GM12878 (cell line): ENCODE results near the gene STEAP2. TPM values are rescaled to one million over a fixed set of nuclear protein-coding genes. Genes with fewer than 3 reads are reported as not detected.
A peak's percentile ranks its signal among the peaks of the same experiment; 100 is the strongest.

Experiments used
- ASH2L ChIP-seq: fragments of 300-600, 200-600 bp; sonication (generic); IDR thresholded peaks from 2 replicates; pipeline ENCODE4 v1.6.1; 2017; ENCODE audit warnings: low read depth, mild to moderate bottlenecking, borderline replicate concordance
- ATF7 ChIP-seq: fragments of 450-650 bp; IDR thresholded peaks from 2 replicates; pipeline ENCODE4 v1.6.1; 2016; ENCODE audit warnings: low read depth, mild to moderate bottlenecking
- BMI1 ChIP-seq: fragments of 450-650 bp; IDR thresholded peaks from 2 replicates; pipeline ENCODE4 v1.6.1; 2016; ENCODE audit warnings: mild to moderate bottlenecking, moderate library complexity, borderline replicate concordance
- CBX3 ChIP-seq: fragments of 200-600 bp; sonication (generic); IDR thresholded peaks from 2 replicates; pipeline ENCODE4 v1.6.1; 2016; ENCODE audit warnings: low read depth, borderline replicate concordance
- CEBPB ChIP-seq, 2 experiments: fragments of 150-350 bp in 1 of 2; IDR thresholded peaks; 2 replicates each; pipeline ENCODE4 v1.6.1; 2012 to 2014; ENCODE audit warnings: low read depth in 2 of 2, low read length in 2 of 2, borderline replicate concordance in 1 of 2, inconsistent platforms in 1 of 2
- CREM ChIP-seq: IDR thresholded peaks from 2 replicates; pipeline ENCODE4 v1.6.1; 2014; ENCODE audit warnings: antibody characterized with exemption, low read depth
- EGR1 ChIP-seq, 2 experiments: IDR thresholded peaks; 1 replicate in 1 of 2; 2 replicates in 1 of 2; pipeline ENCODE4 v1.6.1; 2011 to 2012; ENCODE audit warnings: low read depth in 2 of 2, low read length in 2 of 2, borderline replicate concordance in 1 of 2, mild to moderate bottlenecking in 1 of 2, moderate library complexity in 1 of 2
- EZH2 ChIP-seq: IDR thresholded peaks from 2 replicates; pipeline ENCODE4 v1.6.1; 2012; ENCODE audit warnings: low read depth, mild to moderate bottlenecking, control low read depth, inconsistent platforms, low read length, borderline replicate concordance; ENCODE audit not compliant: control insufficient read depth
- GABPA ChIP-seq: IDR thresholded peaks from 2 replicates; pipeline ENCODE4 v1.6.1; 2014; ENCODE audit warnings: antibody characterized with exemption, low read depth, mild to moderate bottlenecking, inconsistent platforms
- HDAC6 ChIP-seq: fragments of 200-600 bp; sonication (generic); IDR thresholded peaks from one replicate; pipeline ENCODE4 v1.8.0; 2017; ENCODE audit warnings: antibody characterized with exemption; ENCODE audit not compliant: unreplicated experiment
- HDGF ChIP-seq: fragments of 450-650 bp; IDR thresholded peaks from 2 replicates; pipeline ENCODE4 v1.6.1; 2016; ENCODE audit warnings: antibody characterized with exemption
- IKZF2 ChIP-seq, 2 experiments: fragments of 450-650 bp; IDR thresholded peaks; 2 replicates each; pipeline ENCODE4 v1.6.1; 2017; ENCODE audit warnings: mild to moderate bottlenecking in 2 of 2, moderate library complexity in 2 of 2
- MEF2B ChIP-seq: fragments of 450-650 bp; IDR thresholded peaks from 2 replicates; pipeline ENCODE4 v1.6.1; 2018; ENCODE audit warnings: mild to moderate bottlenecking, moderate library complexity; ENCODE audit not compliant: partially characterized antibody, poor library complexity, severe bottlenecking
- MXI1 ChIP-seq: fragments of 150-350 bp; IDR thresholded peaks from 2 replicates; pipeline ENCODE4 v1.6.1; 2011; ENCODE audit warnings: low read depth, mild to moderate bottlenecking, inconsistent platforms, low read length, improper control_type of control experiment
- NFIC ChIP-seq: IDR thresholded peaks from 2 replicates; pipeline ENCODE4 v1.6.1; 2012; ENCODE audit warnings: low read depth, mild to moderate bottlenecking, inconsistent platforms, low read length, moderate library complexity
- NR2C1 ChIP-seq: fragments of 450-650 bp; IDR thresholded peaks from 2 replicates; pipeline ENCODE4 v1.6.1; 2017; ENCODE audit warnings: antibody characterized with exemption, mild to moderate bottlenecking, moderate library complexity
- NR2C2 ChIP-seq: IDR thresholded peaks from 2 replicates; pipeline ENCODE4 v1.6.1; 2011; ENCODE audit warnings: borderline replicate concordance, low read depth; ENCODE audit not compliant: control insufficient read depth, insufficient read length
- NRF1 ChIP-seq: conservative IDR thresholded peaks from 2 replicates; pipeline ENCODE4 v1.6.1; 2011; ENCODE audit warnings: mild to moderate bottlenecking, low read depth, low read length, improper control_type of control experiment
- PML ChIP-seq: IDR thresholded peaks from 2 replicates; pipeline ENCODE4 v1.6.1; 2012; ENCODE audit warnings: low read length, inconsistent platforms
- POLR2AphosphoS2 ChIP-seq: IDR thresholded peaks from 2 replicates; pipeline ENCODE4 v1.6.1; 2011; ENCODE audit warnings: low read depth, mild to moderate bottlenecking, low read length, improper control_type of control experiment, moderate library complexity
- RBBP5 ChIP-seq: fragments of 200-600 bp; sonication (generic); conservative IDR thresholded peaks from 2 replicates; pipeline ENCODE4 v1.6.1; 2016
- RFX5 ChIP-seq: IDR thresholded peaks from 2 replicates; pipeline ENCODE4 v1.6.1; 2011; ENCODE audit warnings: low read depth, low read length, improper control_type of control experiment
- SIN3A ChIP-seq: IDR thresholded peaks from 2 replicates; pipeline ENCODE4 v1.6.1; 2012; ENCODE audit warnings: low read depth, low read length, improper control_type of control experiment
- SRF ChIP-seq, 2 experiments: IDR thresholded peaks; 2 replicates each; pipeline ENCODE4 v1.6.1; 2011; ENCODE audit warnings: low read depth in 2 of 2, low read length in 2 of 2, mild to moderate bottlenecking in 1 of 2, moderate library complexity in 1 of 2
- STAT1 ChIP-seq: fragments of 450-650 bp; conservative IDR thresholded peaks from 2 replicates; pipeline ENCODE4 v1.6.1; 2014; ENCODE audit warnings: antibody characterized with exemption, mild to moderate bottlenecking
- STAT3 ChIP-seq: IDR thresholded peaks from 2 replicates; pipeline ENCODE4 v1.6.1; 2011; ENCODE audit warnings: low read depth, low read length, improper control_type of control experiment
- TCF3 ChIP-seq: IDR thresholded peaks from 2 replicates; pipeline ENCODE4 v1.6.1; 2012; ENCODE audit warnings: low read depth, mild to moderate bottlenecking, low read length, borderline replicate concordance; ENCODE audit not compliant: insufficient read depth
- ZNF207 ChIP-seq: fragments of 450-650 bp; IDR thresholded peaks from 2 replicates; pipeline ENCODE4 v1.6.1; 2014; ENCODE audit warnings: antibody characterized with exemption, mild to moderate bottlenecking, borderline replicate concordance
- polyA plus RNA-seq, 11 experiments: library from polyadenylated mRNA; depleted of rRNA in 4 of 11; unstranded in 6 of 11; stranded (reverse) in 5 of 11; fragments of >200 nt; fragmentation: Nextera tagmentation in 4 of 11; fragmentation: Illumina TruSeq in 1 of 11; extraction: Ambion mirVana in 4 of 11; extraction: Trizol in 1 of 11; gene quantifications; 1 replicate in 1 of 11; 2 replicates in 10 of 11; pipeline versions ENCODE4 v1.2.1 to v1.2.3, GENCODE V29; 2011 to 2016; ENCODE audit warnings: inconsistent platforms in 2 of 11, missing spikeins in 2 of 11, low read depth in 1 of 11
- total RNA-seq, 4 experiments: library from RNA; depleted of rRNA in 3 of 4; stranded (reverse); fragments of >200 nt in 3 of 4; fragmentation: Illumina TruSeq in 1 of 4; extraction: Trizol in 1 of 4; gene quantifications; 2 replicates each; pipeline versions ENCODE4 v1.2.1 to v1.2.3, GENCODE V29; 2013 to 2021
- TF ChIP-seq, protein P1 (sequence below): fragments of 450-650 bp; IDR thresholded peaks from 2 replicates; pipeline ENCODE4 v1.6.1; 2018; ENCODE audit warnings: mild to moderate bottlenecking, low read depth, moderate library complexity; ENCODE audit not compliant: partially characterized antibody
- TF ChIP-seq, protein P2 (sequence below): fragments of 450-650 bp; IDR thresholded peaks from 2 replicates; pipeline ENCODE4 v1.6.1; 2014; ENCODE audit warnings: mild to moderate bottlenecking

STEAP2 gene
- total and polyA plus RNA-seq, 10 of the 15 experiments (the other 5 are each of a cell fraction or from before 2014, with no cell fraction given) = 0.64 to 17.6 (median 1.8) TPM

DNA sequence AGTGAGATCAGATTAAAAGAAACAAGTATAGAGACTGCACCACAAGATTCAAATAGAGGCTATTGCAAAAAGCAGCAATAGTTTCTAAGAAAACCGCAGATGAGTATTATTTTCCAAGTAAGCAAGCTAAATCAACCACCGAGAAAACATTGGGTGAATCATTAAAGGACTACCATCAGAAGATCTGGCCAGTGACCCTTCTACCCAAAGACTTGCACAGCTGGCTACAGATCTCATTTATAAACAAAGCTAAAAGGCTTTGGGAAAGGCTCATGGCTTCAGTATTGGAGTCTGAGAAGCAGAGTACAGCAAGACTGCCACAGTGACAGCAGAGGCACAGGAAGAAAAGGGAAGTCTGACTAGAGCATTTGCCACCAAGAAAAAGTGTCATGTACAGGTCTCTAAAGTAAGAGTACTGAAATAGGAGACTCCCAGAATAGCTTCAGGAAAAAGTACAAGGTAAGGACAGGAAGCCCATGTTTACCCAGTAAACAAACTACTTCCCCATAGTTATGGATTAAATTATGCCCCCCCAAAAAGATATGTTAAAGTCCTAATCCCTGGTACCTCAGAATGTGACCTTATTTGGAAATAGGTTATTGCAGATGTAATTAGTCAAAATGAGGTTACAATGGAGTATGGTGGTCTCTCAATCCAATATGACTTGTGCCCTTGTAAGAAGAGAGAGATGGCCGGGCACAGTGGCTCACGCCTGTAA is 38.3 kb upstream of the STEAP2 start (continued):
- TF ChIP-seq NR2C1 (no peak), IKZF2 (IDR thresholded peaks at IDR 0.05) (peak; percentile 81 to 82; a peak in 3 of 4 replicates), POLR2AphosphoS2 (no peak), STAT1 (no peak), HDGF (no peak), EZH2 (no peak), MEF2B (peak; percentile 29), CEBPB (IDR thresholded peaks at IDR 0.05; ENCODE audit: borderline replicate concordance in 1 of 2, low read depth in 2 of 2, low read length in 2 of 2) (no peak), CBX3 (no peak), STAT3 (no peak), ZNF207 (no peak), EGR1 (IDR thresholded peaks at IDR 0.05; ENCODE audit: borderline replicate concordance in 1 of 2, low read depth in 2 of 2, low read length in 2 of 2) (no peak), NRF1 (no peak), ASH2L (no peak), TCF3 (no peak), SRF (IDR thresholded peaks at IDR 0.05; ENCODE audit: low read depth in 2 of 2, low read length in 2 of 2) (no peak), RBBP5 (no peak), RFX5 (no peak), ATF7 (peak; percentile 89), NR2C2 (no peak), SIN3A (no peak), HDAC6 (no peak), CREM (no peak), BMI1 (no peak), PML (no peak), GABPA (no peak), MXI1 (no peak), NFIC (peak; percentile 32; the same call in 1 of the 2 replicates)
- TF ChIP-seq, protein P1, sequence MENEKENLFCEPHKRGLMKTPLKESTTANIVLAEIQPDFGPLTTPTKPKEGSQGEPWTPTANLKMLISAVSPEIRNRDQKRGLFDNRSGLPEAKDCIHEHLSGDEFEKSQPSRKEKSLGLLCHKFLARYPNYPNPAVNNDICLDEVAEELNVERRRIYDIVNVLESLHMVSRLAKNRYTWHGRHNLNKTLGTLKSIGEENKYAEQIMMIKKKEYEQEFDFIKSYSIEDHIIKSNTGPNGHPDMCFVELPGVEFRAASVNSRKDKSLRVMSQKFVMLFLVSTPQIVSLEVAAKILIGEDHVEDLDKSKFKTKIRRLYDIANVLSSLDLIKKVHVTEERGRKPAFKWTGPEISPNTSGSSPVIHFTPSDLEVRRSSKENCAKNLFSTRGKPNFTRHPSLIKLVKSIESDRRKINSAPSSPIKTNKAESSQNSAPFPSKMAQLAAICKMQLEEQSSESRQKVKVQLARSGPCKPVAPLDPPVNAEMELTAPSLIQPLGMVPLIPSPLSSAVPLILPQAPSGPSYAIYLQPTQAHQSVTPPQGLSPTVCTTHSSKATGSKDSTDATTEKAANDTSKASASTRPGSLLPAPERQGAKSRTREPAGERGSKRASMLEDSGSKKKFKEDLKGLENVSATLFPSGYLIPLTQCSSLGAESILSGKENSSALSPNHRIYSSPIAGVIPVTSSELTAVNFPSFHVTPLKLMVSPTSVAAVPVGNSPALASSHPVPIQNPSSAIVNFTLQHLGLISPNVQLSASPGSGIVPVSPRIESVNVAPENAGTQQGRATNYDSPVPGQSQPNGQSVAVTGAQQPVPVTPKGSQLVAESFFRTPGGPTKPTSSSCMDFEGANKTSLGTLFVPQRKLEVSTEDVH = no peak
- TF ChIP-seq, protein P2, sequence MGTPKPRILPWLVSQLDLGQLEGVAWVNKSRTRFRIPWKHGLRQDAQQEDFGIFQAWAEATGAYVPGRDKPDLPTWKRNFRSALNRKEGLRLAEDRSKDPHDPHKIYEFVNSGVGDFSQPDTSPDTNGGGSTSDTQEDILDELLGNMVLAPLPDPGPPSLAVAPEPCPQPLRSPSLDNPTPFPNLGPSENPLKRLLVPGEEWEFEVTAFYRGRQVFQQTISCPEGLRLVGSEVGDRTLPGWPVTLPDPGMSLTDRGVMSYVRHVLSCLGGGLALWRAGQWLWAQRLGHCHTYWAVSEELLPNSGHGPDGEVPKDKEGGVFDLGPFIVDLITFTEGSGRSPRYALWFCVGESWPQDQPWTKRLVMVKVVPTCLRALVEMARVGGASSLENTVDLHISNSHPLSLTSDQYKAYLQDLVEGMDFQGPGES = no peak
